Breast epithelium (tissue), 4 donors: ENCODE data around the gene IL21R. TPM values are rescaled to one million over a fixed set of nuclear protein-coding genes. Genes with fewer than 3 reads are reported as not detected.

Experiments
- DNase-seq, 2 donors: peaks; one replicate each; pipeline ENCODE4 v3.0.0-alpha.2; 2019; ENCODE audit warnings: low spot score in 2 of 2
- H3K27ac ChIP-seq, 2 donors: fragments of 200-600 bp; sonication (generic) in 1 of 2; one replicate each; pipeline ENCODE4 v1.5.1; 2016 to 2019; ENCODE audit warnings: mild to moderate bottlenecking in 1 of 2
- H3K27me3 ChIP-seq, 2 donors: fragments of 200-600 bp; sonication (generic) in 1 of 2; one replicate each; pipeline versions ENCODE4 v1.5.1 to v1.6.0; 2017 to 2019; ENCODE audit warnings: control low read depth in 1 of 2, mild to moderate bottlenecking in 1 of 2
- H3K36me3 ChIP-seq: fragments of 200-600 bp; one replicate; pipeline ENCODE4 v1.5.1; 2019
- H3K4me1 ChIP-seq, 2 donors: fragments of 200-600 bp; sonication (generic); one replicate each; pipeline ENCODE4 v1.5.1; 2016 to 2019; ENCODE audit warnings: control low read depth in 1 of 2
- H3K4me3 ChIP-seq, 3 donors: fragments of 200-600 bp; sonication (generic); 1 replicate in 2 of 3; 2 replicates in 1 of 3; pipeline ENCODE4 v1.5.1; 2016 to 2019; ENCODE audit warnings: mild to moderate bottlenecking in 3 of 3, moderate library complexity in 2 of 3
- H3K9me3 ChIP-seq, 2 donors: fragments of 200-600 bp; sonication (generic) in 1 of 2; one replicate each; pipeline ENCODE4 v1.5.1; 2016 to 2019; ENCODE audit warnings: control low read depth in 1 of 2
- CTCF ChIP-seq, 3 donors: fragments of 450-650 bp; IDR thresholded peaks; one replicate each; pipeline ENCODE4 v1.5.1; 2016 to 2017; ENCODE audit warnings: antibody characterized with exemption in 3 of 3, mild to moderate bottlenecking in 3 of 3, moderate library complexity in 3 of 3
- POLR2A ChIP-seq: fragments of 450-650 bp; IDR thresholded peaks from one replicate; pipeline ENCODE4 v1.6.1; 2016; ENCODE audit warnings: antibody characterized with exemption, mild to moderate bottlenecking, moderate library complexity
- POLR2AphosphoS5 ChIP-seq, 3 donors: sonication (generic); formaldehyde crosslinking; IDR thresholded peaks; one replicate each; pipeline ENCODE4 v1.6.1; 2017; ENCODE audit warnings: antibody characterized with exemption in 3 of 3
- intact Hi-C: fragments of 100-400 bp; cut with DNase I; formaldehyde crosslinking; loops from one replicate; pipeline ENCODE4 v1.15.1; 2023; ENCODE audit warnings: low total_unique reads
- total RNA-seq, 3 donors: library from RNA; depleted of rRNA; stranded (reverse); fragments of >200 nt; gene quantifications; one replicate each; pipeline ENCODE4 v1.1.0, GENCODE V29; 2016

Gene IL21R
- total RNA-seq, 3 donors from 2014 or later, result 0.16 to 0.33 TPM; not detected in 1

- Histone ChIP-seq H3K4me1 (no peaks in the 10 kb centered on the region), H3K4me3 (peak overlapping the region in 1 of 3 donors; percentile 15), H3K36me3 (no peaks in the 10 kb centered on the region), H3K27me3 (peaks cover 0 to 15% of the 10 kb centered on the region in 2 donors), H3K27ac (no peak overlapping the region), H3K9me3 (no peaks in the 10 kb centered on the region)
- intact Hi-C loops, result no loop called here
- TF ChIP-seq POLR2AphosphoS5 (IDR thresholded peaks at IDR 0.05) (no peak), CTCF (IDR thresholded peaks at IDR 0.05) (no peak), POLR2A (no peak)
- DNase-seq, result no peak
Observed at GRCh38 chr16:27402964-27403600, 1.1 kb downstream of the IL21R start.

GRCh38 chr16:27403601-27403992, 1.6 kb downstream of the IL21R start:
- no peaks in the 10 kb centered on the region for H3K9me3 ChIP-seq
- no peak overlapping the region for H3K4me3 ChIP-seq
- peaks cover 0 to 15% of the 10 kb centered on the region in 2 donors for H3K27me3 ChIP-seq
- no peak for TF ChIP-seq CTCF (IDR thresholded peaks at IDR 0.05)
- TF ChIP-seq POLR2A, result no peak
- no peak for TF ChIP-seq POLR2AphosphoS5 (IDR thresholded peaks at IDR 0.05)
- no peaks in the 10 kb centered on the region for H3K4me1 ChIP-seq
- H3K36me3 ChIP-seq, result no peaks in the 10 kb centered on the region
- intact Hi-C loops, result no loop called here
- no peak for DNase-seq
- H3K27ac ChIP-seq, result no peak overlapping the region

- intact Hi-C loops, result no loop called here
- H3K27me3 ChIP-seq, result peaks cover 0 to 15% of the 10 kb centered on the region in 2 donors
- no peak overlapping the region for H3K4me3 ChIP-seq
- H3K36me3 ChIP-seq, result no peaks in the 10 kb centered on the region
- no peak for DNase-seq
- H3K4me1 ChIP-seq, result no peaks in the 10 kb centered on the region
- no peaks in the 10 kb centered on the region for H3K9me3 ChIP-seq
- no peak overlapping the region for H3K27ac ChIP-seq
- TF ChIP-seq CTCF (IDR thresholded peaks at IDR 0.05) (no peak), POLR2AphosphoS5 (IDR thresholded peaks at IDR 0.05) (no peak), POLR2A (no peak)
Observed at GRCh38 chr16:27404163-27404823, 2.3 kb downstream of the IL21R start.

GRCh38 chr16:27405546-27406451, 3.8 kb downstream of the IL21R start:
- H3K36me3 ChIP-seq, result no peaks in the 10 kb centered on the region
- intact Hi-C loops, result no loop called here
- TF ChIP-seq POLR2AphosphoS5 (IDR thresholded peaks at IDR 0.05), result no peak
- TF ChIP-seq CTCF (IDR thresholded peaks at IDR 0.05), result no peak
- no peak for TF ChIP-seq POLR2A
- H3K9me3 ChIP-seq, result no peaks in the 10 kb centered on the region
- no peak overlapping the region for H3K27ac ChIP-seq
- peaks cover 0 to 15% of the 10 kb centered on the region in 2 donors for H3K27me3 ChIP-seq
- DNase-seq, result no peak
- no peaks in the 10 kb centered on the region for H3K4me1 ChIP-seq
- no peak overlapping the region for H3K4me3 ChIP-seq
